PC-3 (cell line): ENCODE data around the gene ACBD6. TPM values are rescaled to one million over a fixed set of nuclear protein-coding genes. Genes with fewer than 3 reads are reported as not detected.

ENCODE experiments used
- ATAC-seq: fragments of 200-7000 bp; cut with Tn5 transposase; 2 replicates; pipeline ENCODE4 v1.9.1; 2020; ENCODE audit warnings: mild to moderate bottlenecking, moderate library complexity
- BruUV-seq: library from RNA; stranded (reverse); fragments of 400-500 nt; replicated peaks from 2 replicates; lab custom pipeline; 2021; lab: Mats Ljungman, UMichigan
- CTCF ChIA-PET: fragments of 300-600 bp; sonication (Branson Sonifier 250); formaldehyde crosslinking; loops from one replicate; lab custom pipeline; 2022; ENCODE audit warnings: antibody characterized with exemption; lab: Charles Lee
- POLR2A ChIA-PET: fragments of 300-600 bp; sonication (Branson Sonifier 250); formaldehyde crosslinking; loops from one replicate; lab custom pipeline; 2022; ENCODE audit warnings: antibody characterized with exemption; ENCODE audit not compliant: unreplicated experiment; lab: Charles Lee
- DNase-seq: peaks from one replicate; pipeline ENCODE4 v3.0.0-alpha.2; 2015
- H2AFZ ChIP-seq: fragments of 300-600 bp; sonication (generic); 2 replicates; pipeline ENCODE4 v1.6.0; 2016; ENCODE audit warnings: antibody characterized with exemption, low read length
- H3F3A ChIP-seq: fragments of 300-600 bp; sonication (generic); one replicate; pipeline ENCODE4 v1.6.0; 2017; ENCODE audit warnings: antibody characterized with exemption, low read length, control low read depth, mild to moderate bottlenecking; ENCODE audit not compliant: unreplicated experiment
- H3K27ac ChIP-seq: fragments of 300-600 bp; sonication (generic); 2 replicates; pipeline ENCODE4 v1.5.1; 2016; ENCODE audit warnings: mild to moderate bottlenecking, low read length
- H3K27me3 ChIP-seq: fragments of 300-600 bp; sonication (generic); 2 replicates; pipeline ENCODE4 v1.6.1; 2016; ENCODE audit warnings: low read length, mixed read lengths
- H3K36me3 ChIP-seq: fragments of 300-600 bp; sonication (generic); 2 replicates; pipeline ENCODE4 v1.6.1; 2016; ENCODE audit warnings: low read depth, mixed run types, low read length, mixed read lengths
- H3K4me1 ChIP-seq: fragments of 300-600 bp; sonication (generic); 2 replicates; pipeline ENCODE4 v1.5.1; 2016; ENCODE audit warnings: low read length; ENCODE audit not compliant: insufficient read depth
- H3K4me2 ChIP-seq: fragments of 300-600 bp; sonication (generic); 2 replicates; pipeline ENCODE4 v1.6.0; 2016; ENCODE audit warnings: low read length
- H3K4me3 ChIP-seq: fragments of 300-600 bp; sonication (generic); 2 replicates; pipeline ENCODE4 v1.5.1; 2016; ENCODE audit warnings: mild to moderate bottlenecking, low read length, mixed read lengths
- H3K79me2 ChIP-seq: fragments of 300-600 bp; sonication (generic); 2 replicates; pipeline ENCODE4 v1.6.1; 2017; ENCODE audit warnings: low read length, mixed read lengths
- H3K9ac ChIP-seq: fragments of 300-600 bp; sonication (generic); 2 replicates; pipeline ENCODE4 v1.6.0; 2016; ENCODE audit warnings: mild to moderate bottlenecking, low read length
- H3K9me2 ChIP-seq: fragments of 300-600 bp; sonication (generic); replicated peaks from 2 replicates; pipeline ENCODE4 v1.6.1; 2016; ENCODE audit warnings: mixed run types, low read length, mixed read lengths
- H3K9me3 ChIP-seq: fragments of 300-600 bp; sonication (generic); 2 replicates; pipeline ENCODE4 v1.6.1; 2016; ENCODE audit warnings: low read length, mixed read lengths
- H4K20me1 ChIP-seq: fragments of 300-600 bp; sonication (generic); 2 replicates; pipeline ENCODE4 v1.6.1; 2016; ENCODE audit warnings: low read length, mixed read lengths
- EZH2 ChIP-seq: fragments of 300-600 bp; sonication (generic); IDR thresholded peaks from one replicate; pipeline ENCODE4 v1.6.1; 2017; ENCODE audit warnings: antibody characterized with exemption, mild to moderate bottlenecking, low read length; ENCODE audit not compliant: unreplicated experiment
- EZH2phosphoT487 ChIP-seq: fragments of 300-600 bp; sonication (generic); IDR thresholded peaks from 2 replicates; pipeline ENCODE4 v1.6.1; 2018; ENCODE audit warnings: mild to moderate bottlenecking, antibody characterized with exemption, low read length, borderline replicate concordance
- intact Hi-C: fragments of 100-400 bp; cut with micrococcal nuclease; formaldehyde crosslinking; loops from 2 replicates; pipeline ENCODE4 v1.9.0; 2023
- total RNA-seq: library from RNA; depleted of rRNA; stranded (reverse); fragments of >200 nt; gene quantifications from 2 replicates; pipeline ENCODE4 v1.2.3, GENCODE V29; 2014
- TF ChIP-seq, protein P1 (sequence below): fragments of 300-600 bp; sonication (generic); conservative IDR thresholded peaks from 2 replicates; pipeline ENCODE4 v1.5.1; 2017; ENCODE audit warnings: antibody characterized with exemption, low read depth, mild to moderate bottlenecking, low read length

ACBD6 gene
- total RNA-seq, 1 experiment from 2014 or later, result 43.3 TPM

DNA sequence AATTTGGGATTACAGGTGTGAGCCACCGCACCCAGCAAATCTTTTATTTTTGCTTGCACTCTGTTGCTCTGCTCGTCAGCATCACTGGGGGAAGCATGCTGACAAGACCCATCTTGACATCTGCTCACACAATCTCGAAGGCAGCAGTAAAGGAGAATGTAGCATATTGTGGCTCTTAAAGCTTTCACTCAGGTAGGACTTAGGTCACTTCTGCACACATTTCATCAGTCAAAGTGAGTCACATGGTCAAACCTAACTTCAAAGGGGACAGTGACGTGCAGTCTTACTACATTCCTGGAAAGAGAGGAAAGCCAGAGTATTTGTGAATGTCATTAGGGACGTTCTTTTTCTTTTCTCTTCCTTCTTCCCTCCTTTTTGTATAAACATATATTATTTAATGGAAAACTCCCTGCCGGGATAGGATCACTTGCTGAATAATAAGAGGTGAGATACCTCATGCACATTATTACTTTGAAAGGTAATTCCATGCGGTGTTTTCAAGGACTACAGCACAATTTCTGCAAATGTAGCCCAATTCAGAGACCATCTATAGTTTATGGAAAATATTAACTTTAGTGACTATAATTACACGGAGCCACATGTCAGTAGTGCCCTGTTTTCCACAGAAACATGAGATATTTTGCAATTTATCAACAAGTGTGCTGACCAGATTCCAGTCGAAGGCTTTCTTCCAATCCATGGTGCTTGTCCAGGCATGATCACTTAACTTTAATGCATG lies 19.3 kb upstream of the ACBD6 start:
- Histone ChIP-seq H3K79me2 (no peaks in the 10 kb centered on the region), H3F3A (no peaks in the 10 kb centered on the region), H3K4me2 (no peak overlapping the region), H3K27ac (no peak overlapping the region), H3K9me2 (no peaks in the 10 kb centered on the region), H3K27me3 (no peaks in the 10 kb centered on the region), H3K4me3 (no peak overlapping the region), H3K4me1 (peaks cover 6% of the 10 kb centered on the region; the same call in 1 of the 2 replicates), H2AFZ (no peak overlapping the region), H3K9ac (no peak overlapping the region), H3K9me3 (no peaks in the 10 kb centered on the region), H4K20me1 (no peaks in the 10 kb centered on the region), H3K36me3 (no peaks in the 10 kb centered on the region)
- TF ChIP-seq EZH2phosphoT487 (no peak), EZH2 (no peak)
- TF ChIP-seq, protein P1, sequence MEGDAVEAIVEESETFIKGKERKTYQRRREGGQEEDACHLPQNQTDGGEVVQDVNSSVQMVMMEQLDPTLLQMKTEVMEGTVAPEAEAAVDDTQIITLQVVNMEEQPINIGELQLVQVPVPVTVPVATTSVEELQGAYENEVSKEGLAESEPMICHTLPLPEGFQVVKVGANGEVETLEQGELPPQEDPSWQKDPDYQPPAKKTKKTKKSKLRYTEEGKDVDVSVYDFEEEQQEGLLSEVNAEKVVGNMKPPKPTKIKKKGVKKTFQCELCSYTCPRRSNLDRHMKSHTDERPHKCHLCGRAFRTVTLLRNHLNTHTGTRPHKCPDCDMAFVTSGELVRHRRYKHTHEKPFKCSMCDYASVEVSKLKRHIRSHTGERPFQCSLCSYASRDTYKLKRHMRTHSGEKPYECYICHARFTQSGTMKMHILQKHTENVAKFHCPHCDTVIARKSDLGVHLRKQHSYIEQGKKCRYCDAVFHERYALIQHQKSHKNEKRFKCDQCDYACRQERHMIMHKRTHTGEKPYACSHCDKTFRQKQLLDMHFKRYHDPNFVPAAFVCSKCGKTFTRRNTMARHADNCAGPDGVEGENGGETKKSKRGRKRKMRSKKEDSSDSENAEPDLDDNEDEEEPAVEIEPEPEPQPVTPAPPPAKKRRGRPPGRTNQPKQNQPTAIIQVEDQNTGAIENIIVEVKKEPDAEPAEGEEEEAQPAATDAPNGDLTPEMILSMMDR, result no peak
- CTCF ChIA-PET, result no interaction called here
- intact Hi-C loops, result no loop called here
- DNase-seq, result peak; percentile 41
- BruUV-seq, result no TSS peak
- no peak for ATAC-seq
- POLR2A ChIA-PET, result no interaction called here

DNA sequence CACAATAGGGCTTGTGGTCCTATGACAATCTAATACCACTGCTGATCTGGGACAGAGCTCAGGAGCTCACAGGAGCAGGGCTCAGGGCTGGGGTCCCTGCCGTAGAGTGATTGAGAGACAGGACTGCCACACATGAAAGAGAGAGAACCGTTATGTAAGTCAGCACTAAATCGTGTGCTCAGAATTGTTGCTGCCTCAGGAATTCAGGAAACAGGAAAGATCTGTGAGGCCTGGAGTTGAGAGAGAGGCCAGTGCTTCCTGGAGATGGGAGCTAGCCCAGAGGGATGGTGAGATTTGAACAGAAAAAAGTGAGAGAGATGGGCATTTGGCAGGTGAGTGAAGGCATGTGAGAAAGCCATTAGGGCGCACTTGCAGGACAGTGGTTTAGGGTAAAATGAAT lies 17.5 kb upstream of the ACBD6 start:
- Histone ChIP-seq H2AFZ (no peak overlapping the region), H3K36me3 (no peaks in the 10 kb centered on the region), H3K79me2 (no peaks in the 10 kb centered on the region), H3K9me3 (no peaks in the 10 kb centered on the region), H3K9me2 (no peaks in the 10 kb centered on the region), H3K4me2 (no peak overlapping the region), H3K4me3 (no peak overlapping the region), H3F3A (no peaks in the 10 kb centered on the region), H4K20me1 (no peaks in the 10 kb centered on the region), H3K27ac (no peak overlapping the region), H3K9ac (no peak overlapping the region), H3K27me3 (no peaks in the 10 kb centered on the region), H3K4me1 (peaks cover 6% of the 10 kb centered on the region; the same call in 1 of the 2 replicates)
- POLR2A ChIA-PET, result no interaction called here
- no TSS peak for BruUV-seq
- DNase-seq (no peak), ATAC-seq (no peak)
- CTCF ChIA-PET, result interaction anchor here (0.7 kb wide), 1 partner anchor 344 kb away, joined by 4 read pairs; no protein-coding TSS in a partner anchor
- intact Hi-C loops, result loop anchor here (5.0 to 10.0 kb wide), 3 partner anchors 257 to 645 kb away; no protein-coding TSS in a partner anchor
- TF ChIP-seq, protein P1, result no peak
- no peak for TF ChIP-seq EZH2
- no peak for TF ChIP-seq EZH2phosphoT487

DNA sequence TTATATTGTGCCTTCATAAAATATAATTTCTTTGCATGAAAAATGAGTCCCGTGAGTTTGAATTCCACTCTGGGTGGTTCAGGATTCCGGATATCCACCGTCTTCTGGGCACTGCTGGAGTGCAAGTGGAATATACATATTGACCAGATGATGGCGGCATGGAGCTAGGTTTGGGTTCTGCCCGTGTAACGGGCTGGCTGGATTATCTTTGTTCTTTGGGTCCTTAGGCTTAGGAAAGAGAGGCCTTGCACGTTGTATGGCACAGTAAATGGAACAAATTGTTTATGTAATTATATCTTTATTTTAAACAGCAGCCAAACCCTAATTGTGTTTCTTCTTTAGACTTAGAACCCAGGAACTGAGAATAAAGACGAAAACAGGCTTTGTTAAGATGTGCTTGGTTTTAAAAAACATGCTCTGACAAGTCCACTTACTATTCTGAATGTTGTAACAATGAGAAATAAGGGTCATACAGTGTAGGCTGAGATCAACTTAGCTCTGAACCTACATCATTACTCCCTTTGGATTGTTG lies 13.5 kb upstream of the ACBD6 start:
- DNase-seq, result peak; percentile 72
- Histone ChIP-seq H3F3A (no peaks in the 10 kb centered on the region), H3K4me2 (no peak overlapping the region), H3K9me3 (no peaks in the 10 kb centered on the region), H3K9me2 (no peaks in the 10 kb centered on the region), H3K4me3 (no peak overlapping the region), H3K27me3 (no peaks in the 10 kb centered on the region), H3K9ac (no peak overlapping the region), H3K36me3 (no peaks in the 10 kb centered on the region), H4K20me1 (no peaks in the 10 kb centered on the region), H3K79me2 (no peaks in the 10 kb centered on the region), H3K4me1 (0 out of 2 replicates have a peak, but pooled peaks cover 2% of the 10 kb centered on the region), H3K27ac (no peak overlapping the region), H2AFZ (peak overlapping the region; percentile 57)
- POLR2A ChIA-PET, result no interaction called here
- intact Hi-C loops, result loop anchor here (1.0 to 10.0 kb wide), 5 partner anchors 117 to 649 kb away; partner anchors contain the start of gene XPR1
- CTCF ChIA-PET, result interaction anchor here (1.0 to 1.3 kb wide), 2 partner anchors 347 to 366 kb away, joined by 4 to 6 read pairs; no protein-coding TSS in a partner anchor
- no peak for TF ChIP-seq EZH2phosphoT487
- TF ChIP-seq, protein P1, result peak; percentile 70
- ATAC-seq, result peak; percentile 90
- BruUV-seq, result no TSS peak
